HG03442 (cell line): ENCODE data around the gene ATAD3B.
"Not testable (repeated sequence)": the region's sequence is repeated elsewhere in the genome, so short reads cannot be mapped to it uniquely, and the experiment has no call there.

Source experiments
- ATAC-seq: cut with Tn5 transposase; IDR thresholded peaks from one replicate; pipeline ENCODE4 v1.9.1; 2021; ENCODE audit warnings: mild to moderate bottlenecking, moderate library complexity; ENCODE audit not compliant: unreplicated experiment

Gene ATAD3B

GRCh38 chr1:1471389-1472052 lies at the start of gene ATAD3B:
TSS of gene ATAD3B (plus strand) at chr1:1471765. CDS start at chr1:1471885, 120 bp downstream.
- peak; percentile 88 for ATAC-seq

GRCh38 chr1:1421907-1422464 lies 49.6 kb upstream of the ATAD3B start:
- no peak for ATAC-seq

GRCh38 chr1:1422465-1423244 lies 48.9 kb upstream of the ATAD3B start:
- no peak for ATAC-seq

GRCh38 chr1:1423245-1423597 lies 48.3 kb upstream of the ATAD3B start:
- ATAC-seq = no peak

- ATAC-seq = no peak
Observed at GRCh38 chr1:1424707-1425106, 46.9 kb upstream of the ATAD3B start.

GRCh38 chr1:1425426-1425752 lies 46.2 kb upstream of the ATAD3B start:
- ATAC-seq = no peak

GRCh38 chr1:1425753-1426495 lies 45.6 kb upstream of the ATAD3B start:
- no peak for ATAC-seq

GRCh38 chr1:1426496-1427105 lies 45.0 kb upstream of the ATAD3B start:
- no peak for ATAC-seq

- no peak for ATAC-seq
Observed at GRCh38 chr1:1427106-1427819, 44.3 kb upstream of the ATAD3B start.

- no peak for ATAC-seq
Observed at GRCh38 chr1:1427820-1428148, 43.8 kb upstream of the ATAD3B start.

- no peak for ATAC-seq
Observed at GRCh38 chr1:1428174-1428573, 43.4 kb upstream of the ATAD3B start.

- ATAC-seq = not testable (repeated sequence)
Observed at GRCh38 chr1:1428967-1429366, 42.6 kb upstream of the ATAD3B start.

- no peak for ATAC-seq
Observed at GRCh38 chr1:1429671-1430073, 41.9 kb upstream of the ATAD3B start.

- no peak for ATAC-seq
Observed at GRCh38 chr1:1430114-1430982, 41.2 kb upstream of the ATAD3B start.

- ATAC-seq = no peak
Observed at GRCh38 chr1:1430992-1431844, 40.3 kb upstream of the ATAD3B start.

- no peak for ATAC-seq
Observed at GRCh38 chr1:1431845-1432273, 39.7 kb upstream of the ATAD3B start.

GRCh38 chr1:1432274-1432950 lies 39.2 kb upstream of the ATAD3B start:
- no peak for ATAC-seq
